Sigmoid colon (tissue), 7 donors: ENCODE data around the gene SMAD3. TPM values are rescaled to one million over a fixed set of nuclear protein-coding genes. Genes with fewer than 3 reads are reported as not detected.

Experiments
- DNase-seq: peaks from one replicate; pipeline ENCODE4 v3.0.0-alpha.2; 2019
- H3K27ac ChIP-seq, 4 donors: fragments of 200-600 bp; sonication (generic); one replicate each; pipeline ENCODE4 v1.5.1; 2016 to 2019; ENCODE audit warnings: mild to moderate bottlenecking in 1 of 4
- H3K27me3 ChIP-seq, 3 donors: fragments of 200-600 bp; sonication (generic); one replicate each; pipeline ENCODE4 v1.5.1; 2019; ENCODE audit warnings: mild to moderate bottlenecking in 1 of 3
- H3K36me3 ChIP-seq, 4 donors: fragments of 200-600 bp; sonication (generic); one replicate each; pipeline ENCODE4 v1.5.1; 2016 to 2019
- H3K4me1 ChIP-seq, 4 donors: fragments of 200-600 bp; sonication (generic); one replicate each; pipeline ENCODE4 v1.5.1; 2017 to 2019
- H3K4me3 ChIP-seq, 4 donors: fragments of 200-600 bp; sonication (generic); one replicate each; pipeline ENCODE4 v1.5.1; 2017 to 2019; ENCODE audit warnings: mild to moderate bottlenecking in 2 of 4, moderate library complexity in 1 of 4
- H3K9me3 ChIP-seq, 4 donors: fragments of 200-600 bp in 3 of 4; sonication (generic) in 3 of 4; one replicate each; pipeline versions ENCODE4 v1.5.1 to v1.6.1; 2013 to 2019
- EP300 ChIP-seq, 4 donors: sonication (generic); formaldehyde crosslinking; IDR thresholded peaks; one replicate each; pipeline ENCODE4 v1.6.1; 2017; ENCODE audit warnings: antibody characterized with exemption in 4 of 4
- POLR2A ChIP-seq, 2 donors: fragments of 450-650 bp; IDR thresholded peaks; one replicate each; pipeline ENCODE4 v1.6.1; 2016; ENCODE audit warnings: antibody characterized with exemption in 2 of 2, mild to moderate bottlenecking in 2 of 2, moderate library complexity in 2 of 2
- POLR2AphosphoS5 ChIP-seq, 4 donors: sonication (generic); formaldehyde crosslinking; IDR thresholded peaks; one replicate each; pipeline ENCODE4 v1.6.1; 2017; ENCODE audit warnings: antibody characterized with exemption in 4 of 4
- WGBS, 2 donors: extraction: QIAGEN DNeasy Blood & Tissue Kit; methylation state at CpG; one replicate each; pipeline ENCODE4 v1.1.7; 2013; 5-methylcytosine and 5-hydroxymethylcytosine counted together
- intact Hi-C: fragments of 100-400 bp; cut with DNase I; formaldehyde crosslinking; loops from one replicate; pipeline ENCODE4 v1.15.1; 2023
- polyA plus RNA-seq, 3 donors: library from polyadenylated mRNA; stranded (reverse); fragments of 200-250 nt; gene quantifications; one replicate each; pipeline ENCODE4 v1.2.3, GENCODE V29; 2013
- total RNA-seq, 4 donors: library from RNA; depleted of rRNA; stranded (reverse); fragments of >200 nt; gene quantifications; one replicate each; pipeline ENCODE4 v1.1.0, GENCODE V29; 2016
- TF ChIP-seq, protein P1 (sequence below), 4 experiments: fragments of 450-650 bp in 3 of 4; fragments of 200-600 bp in 1 of 4; IDR thresholded peaks; one replicate each; pipeline ENCODE4 v1.5.1; 2016 to 2019; ENCODE audit warnings: antibody characterized with exemption in 4 of 4, mild to moderate bottlenecking in 3 of 4, moderate library complexity in 2 of 4
- donor health status: healthy with polysubstance abuse.
- donor health status: Bipolar disorder and iron deficiency.
- donor health status: healthy.

The SMAD3 gene
- total and polyA plus RNA-seq, 7 donors = 12.5 to 28.2 (median 18.4) TPM

DNA sequence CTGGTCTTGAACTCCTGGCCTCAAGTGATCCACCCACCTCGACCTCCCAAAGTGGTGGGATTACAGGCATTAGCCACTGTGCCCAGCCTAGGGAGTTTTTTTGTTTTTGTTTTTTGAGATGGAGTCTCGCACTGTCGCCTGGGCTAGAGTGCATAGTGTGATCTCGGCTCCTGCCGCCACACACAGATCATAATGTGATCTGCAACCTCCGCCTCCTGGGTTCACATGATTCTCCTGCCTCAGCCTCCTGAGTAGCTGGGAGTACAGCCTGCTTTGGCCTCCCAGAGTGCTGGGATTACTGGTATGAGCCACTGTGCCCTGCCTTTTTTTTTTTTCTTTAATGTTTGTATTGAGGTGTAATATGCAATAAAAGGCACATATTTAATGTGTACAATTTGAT, 78.2 kb downstream of the SMAD3 start:
- H3K36me3 ChIP-seq = no peaks in the 10 kb centered on the region
- 94 to 95% methylated on average over 6 of the region's 6 CpGs for WGBS, 2 donors
- TF ChIP-seq, protein P1, sequence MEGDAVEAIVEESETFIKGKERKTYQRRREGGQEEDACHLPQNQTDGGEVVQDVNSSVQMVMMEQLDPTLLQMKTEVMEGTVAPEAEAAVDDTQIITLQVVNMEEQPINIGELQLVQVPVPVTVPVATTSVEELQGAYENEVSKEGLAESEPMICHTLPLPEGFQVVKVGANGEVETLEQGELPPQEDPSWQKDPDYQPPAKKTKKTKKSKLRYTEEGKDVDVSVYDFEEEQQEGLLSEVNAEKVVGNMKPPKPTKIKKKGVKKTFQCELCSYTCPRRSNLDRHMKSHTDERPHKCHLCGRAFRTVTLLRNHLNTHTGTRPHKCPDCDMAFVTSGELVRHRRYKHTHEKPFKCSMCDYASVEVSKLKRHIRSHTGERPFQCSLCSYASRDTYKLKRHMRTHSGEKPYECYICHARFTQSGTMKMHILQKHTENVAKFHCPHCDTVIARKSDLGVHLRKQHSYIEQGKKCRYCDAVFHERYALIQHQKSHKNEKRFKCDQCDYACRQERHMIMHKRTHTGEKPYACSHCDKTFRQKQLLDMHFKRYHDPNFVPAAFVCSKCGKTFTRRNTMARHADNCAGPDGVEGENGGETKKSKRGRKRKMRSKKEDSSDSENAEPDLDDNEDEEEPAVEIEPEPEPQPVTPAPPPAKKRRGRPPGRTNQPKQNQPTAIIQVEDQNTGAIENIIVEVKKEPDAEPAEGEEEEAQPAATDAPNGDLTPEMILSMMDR (IDR thresholded peaks at IDR 0.05) = no peak
- TF ChIP-seq POLR2A (IDR thresholded peaks at IDR 0.05) (no peak), POLR2AphosphoS5 (IDR thresholded peaks at IDR 0.05) (no peak), EP300 (IDR thresholded peaks at IDR 0.05) (no peak)
- no peaks in the 10 kb centered on the region for H3K9me3 ChIP-seq
- H3K27ac ChIP-seq = peak overlapping the region in 2 of 4 donors; percentile 76 to 85
- peaks cover 0 to 100% (median 94%) of the 10 kb centered on the region in 4 donors for H3K4me1 ChIP-seq
- DNase-seq = peak; percentile 29
- H3K27me3 ChIP-seq = no peaks in the 10 kb centered on the region
- H3K4me3 ChIP-seq = no peak overlapping the region
- intact Hi-C loops = loop anchor here (2.0 kb wide), 1 partner anchor 45 kb away; no protein-coding TSS in a partner anchor

DNA sequence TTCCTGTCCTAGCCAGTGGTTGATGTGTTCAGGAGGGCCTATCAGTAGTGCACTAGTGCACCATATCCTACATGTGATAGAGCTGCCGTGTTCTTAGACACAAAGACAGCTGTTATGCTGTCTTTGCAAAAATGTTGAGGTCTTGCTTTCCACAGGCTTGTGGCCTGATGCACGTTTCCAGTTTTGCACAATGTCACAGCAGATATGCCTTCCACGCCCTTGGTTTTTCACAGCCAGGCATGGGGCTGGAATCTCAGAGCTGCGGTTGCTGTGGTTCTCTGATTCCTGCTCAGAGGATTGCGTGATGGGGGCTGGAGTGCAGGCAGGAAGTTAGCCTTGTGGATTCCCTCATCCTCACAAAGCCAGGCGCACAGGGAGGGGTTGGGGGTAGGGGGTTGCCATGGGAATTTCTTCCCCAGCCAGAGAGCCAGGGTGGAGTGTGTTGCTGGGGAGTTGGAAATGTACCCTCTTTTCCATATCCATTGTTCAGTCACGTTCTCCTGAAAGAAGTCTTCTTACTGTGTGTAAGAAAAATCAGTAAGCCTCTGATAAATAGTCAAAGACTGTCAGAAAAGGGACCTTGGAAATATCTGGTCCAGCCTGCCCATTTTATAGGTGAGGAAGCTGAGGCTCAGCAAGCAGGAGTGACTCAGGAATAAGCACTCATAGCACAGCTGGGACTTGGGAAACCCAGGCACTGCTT, 79.4 kb downstream of the SMAD3 start:
- Histone ChIP-seq H3K4me3 (no peak overlapping the region), H3K4me1 (peaks cover 0 to 100% (median 91%) of the 10 kb centered on the region in 4 donors), H3K9me3 (no peaks in the 10 kb centered on the region), H3K27me3 (no peaks in the 10 kb centered on the region), H3K36me3 (no peaks in the 10 kb centered on the region), H3K27ac (peak overlapping the region in 3 of 4 donors; percentile 36 to 90 (median 86))
- TF ChIP-seq, protein P1 (IDR thresholded peaks at IDR 0.05) = no peak
- TF ChIP-seq POLR2A (IDR thresholded peaks at IDR 0.05) = no peak
- no peak for TF ChIP-seq EP300 (IDR thresholded peaks at IDR 0.05)
- TF ChIP-seq POLR2AphosphoS5 (IDR thresholded peaks at IDR 0.05) = no peak
- intact Hi-C loops = loop anchor here (5.0 kb wide), 2 partner anchors 37 to 77 kb away; partner anchors contain the start of gene SMAD3
- peak; percentile 45 for DNase-seq
- WGBS, 2 donors = 70 to 73% methylated on average over 7 of the region's 7 CpGs

DNA sequence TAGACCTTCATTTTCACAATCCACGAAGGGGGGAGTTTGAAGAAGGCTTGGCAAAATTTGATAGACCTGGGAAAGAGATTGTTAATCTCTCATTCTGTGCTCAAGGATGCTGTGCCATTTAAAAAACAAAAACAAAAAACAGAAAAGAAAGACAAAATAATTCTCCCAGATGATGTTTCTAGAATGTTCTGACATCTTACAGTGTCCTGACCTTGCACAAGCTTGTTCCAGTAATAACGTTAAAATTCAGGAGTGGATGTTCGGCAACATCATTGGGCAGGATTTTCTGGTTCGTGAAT, 79.9 kb downstream of the SMAD3 start:
- Histone ChIP-seq H3K36me3 (no peaks in the 10 kb centered on the region), H3K4me3 (no peak overlapping the region), H3K27ac (peak overlapping the region; percentile 80 to 90 (median 84)), H3K9me3 (no peaks in the 10 kb centered on the region), H3K4me1 (peaks cover 0 to 100% (median 92%) of the 10 kb centered on the region in 4 donors), H3K27me3 (no peaks in the 10 kb centered on the region)
- WGBS, 2 donors = 83 to 85% methylated on average over 4 of the region's 4 CpGs
- no peak for DNase-seq
- intact Hi-C loops = loop anchor here (5.0 kb wide), 2 partner anchors 38 to 78 kb away; partner anchors contain the start of gene SMAD3
- TF ChIP-seq EP300 (IDR thresholded peaks at IDR 0.05) (no peak), POLR2AphosphoS5 (IDR thresholded peaks at IDR 0.05) (no peak), POLR2A (IDR thresholded peaks at IDR 0.05) (no peak)
- TF ChIP-seq, protein P1 (IDR thresholded peaks at IDR 0.05) = no peak

DNA sequence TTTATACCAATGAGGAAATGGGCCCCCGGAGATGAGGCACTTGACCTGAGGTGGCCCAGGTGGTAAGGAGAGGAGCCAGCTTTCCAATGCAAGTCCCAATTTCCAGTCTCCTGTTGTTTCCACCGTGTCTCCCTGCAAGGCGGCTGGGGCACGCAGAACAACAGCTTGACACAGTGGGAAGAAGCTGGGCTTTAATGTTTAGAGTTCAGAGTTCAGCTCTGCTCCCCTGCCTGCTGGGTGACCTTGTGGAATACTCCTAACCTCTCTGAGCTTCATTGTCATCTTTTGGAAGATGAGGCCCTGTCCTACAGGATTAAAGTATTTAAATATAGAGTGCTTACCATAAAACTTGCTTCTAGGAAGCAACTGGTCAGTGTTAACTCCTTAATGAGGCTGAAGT, 80.3 kb downstream of the SMAD3 start:
- H3K9me3 ChIP-seq = no peaks in the 10 kb centered on the region
- TF ChIP-seq EP300 (IDR thresholded peaks at IDR 0.05) = no peak
- TF ChIP-seq, protein P1 (IDR thresholded peaks at IDR 0.05) = no peak
- TF ChIP-seq POLR2AphosphoS5 (IDR thresholded peaks at IDR 0.05) = no peak
- no peak for TF ChIP-seq POLR2A (IDR thresholded peaks at IDR 0.05)
- H3K4me1 ChIP-seq = peaks cover 0 to 99% (median 90%) of the 10 kb centered on the region in 4 donors
- no peak overlapping the region for H3K4me3 ChIP-seq
- no peaks in the 10 kb centered on the region for H3K36me3 ChIP-seq
- peak; percentile 37 for DNase-seq
- WGBS, 2 donors = 77 to 80% methylated on average over 4 of the region's 4 CpGs
- no peaks in the 10 kb centered on the region for H3K27me3 ChIP-seq
- H3K27ac ChIP-seq = peak overlapping the region; percentile 80 to 90 (median 84)
- intact Hi-C loops = loop anchor here (5.0 kb wide), 2 partner anchors 38 to 78 kb away; partner anchors contain the start of gene SMAD3
